Esophagus muscularis mucosa (tissue), 4 donors: ENCODE data around the gene ZBED4. TPM values are rescaled to one million over a fixed set of nuclear protein-coding genes. Genes with fewer than 3 reads are reported as not detected.

ENCODE experiments used
- DNase-seq: peaks from one replicate; pipeline ENCODE4 v3.0.0-alpha.2; 2017; ENCODE audit errors: extremely low spot score
- H3K27ac ChIP-seq, 4 donors: fragments of 200-600 bp; sonication (generic); replicated peaks in 1 of 4; 1 replicate in 3 of 4; 2 replicates in 1 of 4; pipeline ENCODE4 v1.5.1; 2016 to 2019; ENCODE audit warnings: mild to moderate bottlenecking in 1 of 4
- H3K27me3 ChIP-seq, 4 donors: fragments of 200-600 bp; sonication (generic); one replicate each; pipeline versions ENCODE4 v1.5.1 to v1.6.0; 2016 to 2019
- H3K36me3 ChIP-seq, 4 donors: fragments of 200-600 bp; sonication (generic); one replicate each; pipeline ENCODE4 v1.5.1; 2016 to 2019
- H3K4me1 ChIP-seq, 4 donors: fragments of 200-600 bp; sonication (generic); one replicate each; pipeline ENCODE4 v1.5.1; 2016 to 2019
- H3K4me3 ChIP-seq, 4 donors: fragments of 200-600 bp; sonication (generic); 1 replicate in 2 of 4; 2 replicates in 2 of 4; pipeline ENCODE4 v1.5.1; 2016 to 2019; ENCODE audit warnings: mild to moderate bottlenecking in 4 of 4, moderate library complexity in 1 of 4
- H3K9me3 ChIP-seq, 4 donors: fragments of 200-600 bp; sonication (generic); 1 replicate in 3 of 4; 2 replicates in 1 of 4; pipeline ENCODE4 v1.5.1; 2016 to 2019
- EP300 ChIP-seq: sonication (generic); formaldehyde crosslinking; IDR thresholded peaks from one replicate; pipeline ENCODE4 v1.6.1; 2017; ENCODE audit warnings: antibody characterized with exemption
- POLR2A ChIP-seq: fragments of 450-650 bp; IDR thresholded peaks from one replicate; pipeline ENCODE4 v1.6.1; 2017; ENCODE audit warnings: antibody characterized with exemption, moderate library complexity, mild to moderate bottlenecking, low read depth
- POLR2AphosphoS5 ChIP-seq, 2 donors: sonication (generic); formaldehyde crosslinking; IDR thresholded peaks; one replicate each; pipeline ENCODE4 v1.6.1; 2017; ENCODE audit warnings: antibody characterized with exemption in 2 of 2
- WGBS: methylation state at CpG from one replicate; pipeline ENCODE4 v1.1.5; 2018; 5-methylcytosine and 5-hydroxymethylcytosine counted together
- intact Hi-C: fragments of 100-400 bp; cut with DNase I; formaldehyde crosslinking; loops from one replicate; pipeline ENCODE4 v1.15.1; 2023
- total RNA-seq, 4 donors: library from RNA; depleted of rRNA; stranded (reverse); fragments of >200 nt; gene quantifications; one replicate each; pipeline versions ENCODE4 v1.1.0 to v1.2.1, GENCODE V29; 2016
- TF ChIP-seq, protein P1 (sequence below), 3 experiments: fragments of 200-600 bp in 2 of 3; fragments of 450-650 bp in 1 of 3; sonication (generic) in 2 of 3; IDR thresholded peaks; one replicate each; pipeline ENCODE4 v1.5.1; 2017 to 2019; ENCODE audit warnings: antibody characterized with exemption in 3 of 3, mild to moderate bottlenecking in 2 of 3, moderate library complexity in 1 of 3

ZBED4 gene
- total RNA-seq, 4 donors from 2014 or later, result 6.6 to 11.1 (median 9.5) TPM

DNA sequence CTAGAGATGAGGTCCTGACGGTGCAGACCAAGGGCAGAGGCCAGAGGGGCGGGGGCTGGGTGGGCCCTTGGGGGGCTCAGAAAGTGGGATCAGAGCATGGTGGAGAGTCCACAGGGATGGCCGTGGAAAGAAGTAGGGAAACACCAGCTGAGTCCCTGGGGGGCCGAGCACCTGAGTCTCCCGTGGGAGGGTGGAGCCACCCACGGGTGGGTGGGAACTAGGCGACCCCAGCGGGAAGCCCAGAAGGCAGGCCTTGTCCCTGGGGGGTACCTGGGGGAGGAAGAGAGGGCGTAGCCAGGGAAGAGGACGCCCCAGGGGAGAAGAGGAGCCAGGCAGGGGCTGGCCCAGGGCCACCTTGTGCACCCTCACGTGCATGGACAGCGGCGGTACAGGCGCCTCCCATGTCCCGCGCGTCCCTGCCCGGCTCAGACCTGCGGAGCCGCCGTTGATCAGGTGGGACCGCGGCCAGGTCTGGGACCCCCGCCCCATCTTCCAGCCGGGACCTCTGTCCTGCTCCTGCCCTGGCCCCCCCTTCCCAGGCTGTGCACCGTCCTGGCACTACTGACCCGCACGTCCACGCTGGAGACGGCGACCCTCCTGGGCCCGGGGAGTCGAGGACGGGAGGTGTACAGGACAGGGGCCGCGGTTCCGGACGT, 75.0 kb downstream of the ZBED4 start:
- intact Hi-C loops, result loop anchor here (1.0 kb wide), 1 partner anchor 102 kb away; no protein-coding TSS in a partner anchor
- H3K9me3 ChIP-seq, result no peaks in the 10 kb centered on the region
- peaks cover 7 to 30% (median 22%) of the 10 kb centered on the region in 4 donors for H3K36me3 ChIP-seq
- H3K27me3 ChIP-seq, result peaks cover 0 to 20% (median 8%) of the 10 kb centered on the region in 4 donors
- no peak for DNase-seq
- TF ChIP-seq POLR2A, result no peak
- TF ChIP-seq, protein P1, sequence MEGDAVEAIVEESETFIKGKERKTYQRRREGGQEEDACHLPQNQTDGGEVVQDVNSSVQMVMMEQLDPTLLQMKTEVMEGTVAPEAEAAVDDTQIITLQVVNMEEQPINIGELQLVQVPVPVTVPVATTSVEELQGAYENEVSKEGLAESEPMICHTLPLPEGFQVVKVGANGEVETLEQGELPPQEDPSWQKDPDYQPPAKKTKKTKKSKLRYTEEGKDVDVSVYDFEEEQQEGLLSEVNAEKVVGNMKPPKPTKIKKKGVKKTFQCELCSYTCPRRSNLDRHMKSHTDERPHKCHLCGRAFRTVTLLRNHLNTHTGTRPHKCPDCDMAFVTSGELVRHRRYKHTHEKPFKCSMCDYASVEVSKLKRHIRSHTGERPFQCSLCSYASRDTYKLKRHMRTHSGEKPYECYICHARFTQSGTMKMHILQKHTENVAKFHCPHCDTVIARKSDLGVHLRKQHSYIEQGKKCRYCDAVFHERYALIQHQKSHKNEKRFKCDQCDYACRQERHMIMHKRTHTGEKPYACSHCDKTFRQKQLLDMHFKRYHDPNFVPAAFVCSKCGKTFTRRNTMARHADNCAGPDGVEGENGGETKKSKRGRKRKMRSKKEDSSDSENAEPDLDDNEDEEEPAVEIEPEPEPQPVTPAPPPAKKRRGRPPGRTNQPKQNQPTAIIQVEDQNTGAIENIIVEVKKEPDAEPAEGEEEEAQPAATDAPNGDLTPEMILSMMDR (IDR thresholded peaks at IDR 0.05), result no peak
- TF ChIP-seq POLR2AphosphoS5 (IDR thresholded peaks at IDR 0.05), result no peak
- TF ChIP-seq EP300, result no peak
- peaks cover 38 to 51% (median 48%) of the 10 kb centered on the region in 4 donors for H3K4me1 ChIP-seq
- no peak overlapping the region for H3K4me3 ChIP-seq
- no peak overlapping the region for H3K27ac ChIP-seq
- WGBS, result 61% methylated on average over 11 of the region's 38 CpGs

DNA sequence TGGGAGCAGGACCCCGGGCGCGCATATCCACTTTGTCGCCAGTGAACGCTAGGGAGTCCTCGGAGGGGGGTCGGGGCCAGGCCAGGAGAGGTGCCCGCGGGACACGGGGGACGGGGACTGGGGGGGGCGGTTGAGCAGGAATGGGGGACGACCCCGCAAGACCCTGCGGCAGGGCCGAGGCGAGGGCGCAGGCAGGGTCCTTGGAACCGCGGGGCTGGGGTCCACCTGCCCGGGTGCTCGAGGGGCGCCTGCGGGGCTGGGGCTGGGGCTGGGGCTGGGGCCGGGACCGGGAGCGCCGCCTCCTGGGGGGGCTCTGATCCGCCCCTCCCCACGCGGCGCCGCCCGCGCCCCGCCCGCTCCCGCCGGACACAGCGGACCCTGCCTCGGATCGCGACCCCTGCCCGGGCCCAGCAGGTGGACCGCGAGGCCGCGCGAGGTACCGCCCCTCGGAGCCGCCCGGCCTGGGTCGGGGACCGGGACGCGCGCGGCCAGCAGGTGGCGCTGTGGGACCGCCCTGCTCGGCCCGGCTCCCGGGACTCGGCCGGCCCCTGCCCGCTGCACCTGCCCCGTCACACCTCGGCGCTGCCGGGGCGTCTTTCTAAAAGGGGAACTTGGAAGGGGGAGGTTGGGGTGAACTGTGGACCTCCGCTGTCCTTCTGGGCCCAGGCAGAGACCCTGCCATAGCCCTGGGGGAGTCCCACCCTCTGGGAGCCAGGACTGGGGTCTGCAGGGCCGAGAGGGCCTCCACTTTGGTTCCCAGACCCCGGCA, 75.8 kb downstream of the ZBED4 start:
- H3K27me3 ChIP-seq, result peaks cover 0 to 20% (median 8%) of the 10 kb centered on the region in 4 donors
- H3K9me3 ChIP-seq, result no peaks in the 10 kb centered on the region
- intact Hi-C loops, result loop anchor here (1.0 kb wide), 1 partner anchor 101 kb away; no protein-coding TSS in a partner anchor
- no CpG with 5 or more reads among the region's 75 CpGs for WGBS
- DNase-seq, result no peak
- peaks cover 45 to 55% (median 54%) of the 10 kb centered on the region in 4 donors for H3K4me1 ChIP-seq
- TF ChIP-seq, protein P1 (IDR thresholded peaks at IDR 0.05), result peak; percentile 94 to 95 (median 95)
- no peak for TF ChIP-seq POLR2AphosphoS5 (IDR thresholded peaks at IDR 0.05)
- no peak overlapping the region for H3K27ac ChIP-seq
- peaks cover 7 to 23% (median 16%) of the 10 kb centered on the region in 4 donors for H3K36me3 ChIP-seq
- peak overlapping the region; percentile 15 to 49 (median 20) for H3K4me3 ChIP-seq

DNA sequence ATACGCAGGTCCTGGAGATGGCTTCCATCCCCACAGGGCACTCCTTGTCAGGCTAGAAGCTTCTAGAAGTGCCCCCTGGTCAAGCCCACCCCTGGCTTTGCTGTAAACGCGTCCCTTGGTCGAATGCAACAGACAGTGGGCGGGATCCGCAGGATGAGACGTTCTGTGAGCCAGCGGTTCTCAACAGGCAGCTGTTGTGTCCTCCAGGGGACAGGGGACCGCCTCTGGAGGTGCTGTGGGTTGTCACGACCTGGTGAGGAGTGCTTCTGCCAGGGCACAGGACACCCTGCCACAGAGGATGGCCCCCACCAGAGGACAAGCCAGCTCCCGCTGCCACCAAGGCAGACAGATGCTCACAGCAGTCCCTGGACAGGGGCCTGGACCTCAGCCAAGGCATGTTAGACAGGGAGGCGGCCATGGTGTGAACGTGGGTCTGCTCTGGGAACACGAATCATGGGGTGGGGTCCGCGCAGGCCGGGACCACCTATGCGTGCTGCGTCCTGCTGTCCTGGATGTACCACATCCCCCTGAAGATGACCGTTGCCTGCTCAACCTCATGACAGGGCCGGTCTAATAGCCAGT, 76.4 kb downstream of the ZBED4 start:
- intact Hi-C loops, result loop anchor here (1.0 to 5.0 kb wide), 4 partner anchors 42 to 252 kb away; no protein-coding TSS in a partner anchor
- H3K27me3 ChIP-seq, result peaks cover 0 to 20% (median 8%) of the 10 kb centered on the region in 4 donors
- H3K36me3 ChIP-seq, result peaks cover 7 to 20% (median 14%) of the 10 kb centered on the region in 4 donors
- H3K9me3 ChIP-seq, result no peaks in the 10 kb centered on the region
- WGBS, result 74% methylated on average over 17 of the region's 21 CpGs
- peak overlapping the region in 2 of 4 donors; percentile 15 to 49 for H3K4me3 ChIP-seq
- H3K4me1 ChIP-seq, result peaks cover 52 to 62% (median 60%) of the 10 kb centered on the region in 4 donors
- TF ChIP-seq POLR2A (no peak), EP300 (no peak), POLR2AphosphoS5 (IDR thresholded peaks at IDR 0.05) (no peak)
- TF ChIP-seq, protein P1 (IDR thresholded peaks at IDR 0.05), result no peak
- H3K27ac ChIP-seq, result no peak overlapping the region
- no peak for DNase-seq

DNA sequence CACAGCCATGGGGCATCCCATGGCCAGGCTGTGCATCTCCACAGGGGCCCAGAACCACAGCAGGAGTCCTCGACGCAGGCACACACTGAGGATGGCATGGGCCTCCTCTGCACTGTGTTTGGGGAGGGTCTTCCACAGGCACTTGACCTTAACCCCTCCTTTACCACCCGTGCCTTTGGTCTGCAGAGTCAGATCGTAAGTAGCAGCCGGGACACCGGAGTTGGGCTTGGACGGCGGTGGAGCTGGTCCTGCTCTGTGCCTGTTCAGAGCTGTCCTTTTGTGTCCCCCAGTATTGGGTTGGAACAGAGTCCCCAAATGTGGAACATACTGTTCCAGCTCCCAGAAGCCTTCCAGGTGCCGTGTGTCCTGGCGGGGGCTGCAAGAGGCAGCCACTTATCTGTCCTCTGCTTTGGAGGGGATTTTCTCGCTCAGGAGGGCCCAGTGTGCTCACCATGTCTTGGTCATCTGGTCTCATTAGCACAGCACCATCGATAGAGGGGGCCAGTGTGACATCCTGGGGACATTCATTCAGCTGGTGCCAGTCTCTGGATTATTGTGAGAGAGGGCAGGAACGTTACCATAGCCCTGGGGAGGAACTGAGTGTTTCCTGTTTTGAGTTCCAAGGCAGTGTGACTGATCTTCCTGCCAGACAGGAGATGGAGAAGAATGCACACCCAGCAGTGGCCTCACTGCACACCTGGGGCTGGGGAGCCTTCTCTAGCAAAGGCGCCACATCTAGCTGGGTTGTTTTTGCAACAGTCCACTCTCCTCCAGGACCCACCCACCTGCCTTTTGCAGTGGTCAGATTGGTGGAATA, 77.2 kb downstream of the ZBED4 start:
- no peaks in the 10 kb centered on the region for H3K9me3 ChIP-seq
- peaks cover 53 to 65% (median 64%) of the 10 kb centered on the region in 4 donors for H3K4me1 ChIP-seq
- no peak for DNase-seq
- peaks cover 0 to 13% (median 8%) of the 10 kb centered on the region in 4 donors for H3K36me3 ChIP-seq
- peak overlapping the region in 2 of 4 donors; percentile 33 to 98 for H3K27ac ChIP-seq
- H3K4me3 ChIP-seq, result no peak overlapping the region
- intact Hi-C loops, result loop anchor here (5.0 kb wide), 3 partner anchors 41 to 251 kb away; no protein-coding TSS in a partner anchor
- TF ChIP-seq, protein P1 (IDR thresholded peaks at IDR 0.05), result peak; percentile 35 to 54 (median 42)
- TF ChIP-seq EP300 (no peak), POLR2AphosphoS5 (IDR thresholded peaks at IDR 0.05) (peak; percentile 49 to 59), POLR2A (no peak)
- peaks cover 0 to 20% (median 8%) of the 10 kb centered on the region in 4 donors for H3K27me3 ChIP-seq
- 39% methylated on average over 4 of the region's 14 CpGs for WGBS
